ENCODE results near the gene BICDL1.

BICDL1 gene

GRCh38 chr12:120054293-120054692, 65.3 kb downstream of the BICDL1 start:
- DNase-seq (ENCODE audit: low spot score), result no peak

- DNase-seq (ENCODE audit: low spot score), result no peak
Observed at GRCh38 chr12:120055231-120056000, 66.4 kb downstream of the BICDL1 start.

- DNase-seq (ENCODE audit: low spot score), result no peak
Observed at GRCh38 chr12:120056739-120057138, 67.7 kb downstream of the BICDL1 start.

DNA sequence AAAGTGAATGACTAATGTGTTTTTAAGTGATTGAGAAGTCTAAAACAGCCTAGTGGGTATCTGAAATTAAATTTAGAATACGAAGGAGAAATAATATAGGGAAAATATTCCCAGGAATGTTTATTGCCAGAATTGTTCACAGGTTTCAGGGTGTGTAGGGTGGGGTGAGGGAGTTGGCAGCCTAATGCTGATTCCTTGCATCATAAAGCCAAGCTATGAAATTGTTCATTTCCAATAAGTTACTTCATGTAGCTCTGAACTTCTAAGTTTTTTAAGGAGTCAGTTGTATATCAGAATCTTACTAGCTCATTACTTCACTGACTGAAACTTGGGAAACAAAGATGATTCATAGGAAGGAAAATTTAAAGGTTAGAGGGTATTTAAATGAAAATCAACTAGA, 71.2 kb downstream of the BICDL1 start:
- no peak for DNase-seq (ENCODE audit: low spot score)

GRCh38 chr12:120060717-120061116, 71.7 kb downstream of the BICDL1 start:
- DNase-seq (ENCODE audit: low spot score), result no peak

GRCh38 chr12:120061575-120062214, 72.7 kb downstream of the BICDL1 start:
- DNase-seq (ENCODE audit: low spot score), result no peak

- DNase-seq (ENCODE audit: low spot score), result no peak
Observed at GRCh38 chr12:120062976-120063579, 74.0 kb downstream of the BICDL1 start.

- DNase-seq (ENCODE audit: low spot score), result no peak
Observed at GRCh38 chr12:120064054-120064940, 75.3 kb downstream of the BICDL1 start.

DNA sequence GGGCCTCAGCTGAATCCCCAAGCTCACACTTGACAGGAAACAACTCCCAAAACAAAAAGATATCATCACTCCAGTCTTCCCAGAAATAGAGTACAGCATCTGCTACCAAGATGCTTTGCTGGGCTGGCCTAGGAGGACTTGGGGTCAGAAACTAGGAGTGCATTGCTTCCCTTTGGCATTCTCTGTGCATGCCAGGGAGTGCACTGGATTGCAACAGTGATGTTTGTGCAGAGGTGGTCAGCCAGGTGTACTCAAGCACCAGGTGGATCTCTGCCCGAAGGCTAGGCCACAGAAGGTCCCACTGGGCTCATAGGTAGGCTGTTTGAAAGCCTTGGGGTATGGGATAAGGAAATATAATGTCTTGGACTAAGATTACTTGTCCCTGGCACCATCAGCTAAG, 76.4 kb downstream of the BICDL1 start:
- DNase-seq (ENCODE audit: low spot score), result no peak

DNA sequence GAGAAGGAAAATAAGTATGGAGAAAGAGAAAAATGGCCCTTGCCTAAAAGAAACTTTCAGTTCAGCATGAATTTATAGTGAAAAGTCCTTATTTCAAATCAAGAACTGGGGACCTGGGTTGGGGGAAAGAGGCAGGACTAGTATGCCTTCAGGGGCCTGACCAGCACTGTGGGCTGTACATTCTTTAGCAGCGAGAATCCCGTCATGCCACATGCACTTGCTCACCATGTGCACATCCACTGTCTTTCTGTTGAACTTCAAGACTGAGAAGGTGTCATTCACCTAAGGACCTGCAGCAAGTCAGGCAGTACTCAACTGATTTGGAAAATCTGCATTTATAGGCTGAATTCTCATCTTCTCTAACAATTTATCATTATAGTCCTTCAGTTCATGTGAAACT, 77.3 kb downstream of the BICDL1 start:
- no peak for DNase-seq (ENCODE audit: low spot score)

GRCh38 chr12:120067084-120067869, 78.2 kb downstream of the BICDL1 start:
- DNase-seq (ENCODE audit: low spot score), result no peak

- no peak for DNase-seq (ENCODE audit: low spot score)
Observed at GRCh38 chr12:120067901-120068300, 78.9 kb downstream of the BICDL1 start.

- no peak for DNase-seq (ENCODE audit: low spot score)
Observed at GRCh38 chr12:120069278-120069677, 80.2 kb downstream of the BICDL1 start.

GRCh38 chr12:120071493-120072020, 82.5 kb downstream of the BICDL1 start:
- DNase-seq (ENCODE audit: low spot score), result no peak

DNA sequence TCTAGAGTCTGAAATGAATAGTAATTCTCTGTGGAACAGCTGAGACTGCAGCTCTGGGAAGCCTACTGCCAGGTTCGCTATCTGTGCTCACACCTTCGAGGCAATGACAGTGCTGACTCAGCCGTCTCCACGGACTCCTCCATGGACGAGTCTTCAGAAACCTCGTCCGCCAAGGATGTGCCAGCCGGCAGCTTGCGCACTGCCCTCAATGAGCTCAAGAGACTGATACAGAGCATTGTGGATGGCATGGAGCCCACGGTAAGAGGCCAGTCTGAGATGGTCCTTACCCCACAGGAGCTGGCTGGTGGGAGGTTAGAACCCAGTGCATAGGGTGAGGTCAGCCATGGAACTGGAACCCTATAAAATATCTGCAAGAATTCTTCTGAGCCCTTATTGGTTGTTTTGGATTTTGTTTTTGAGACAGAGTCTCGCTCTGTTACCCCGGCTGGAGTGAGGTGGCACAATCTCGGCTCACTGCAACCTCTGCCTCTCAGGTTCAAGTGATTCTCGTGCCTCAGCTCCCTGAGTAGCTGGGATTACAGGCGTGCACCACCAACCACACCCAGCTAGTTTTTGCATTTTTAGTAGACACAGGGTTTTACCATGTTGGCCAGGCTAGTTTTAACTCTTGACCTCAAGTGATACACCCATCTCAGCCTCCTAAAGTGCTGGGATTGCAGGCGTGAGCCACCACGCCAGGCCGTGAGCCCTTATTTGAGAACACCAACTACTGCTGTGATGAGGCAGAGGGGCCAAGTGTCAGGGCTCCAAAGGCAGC, 83.6 kb downstream of the BICDL1 start:
- DNase-seq (ENCODE audit: low spot score), result no peak

DNA sequence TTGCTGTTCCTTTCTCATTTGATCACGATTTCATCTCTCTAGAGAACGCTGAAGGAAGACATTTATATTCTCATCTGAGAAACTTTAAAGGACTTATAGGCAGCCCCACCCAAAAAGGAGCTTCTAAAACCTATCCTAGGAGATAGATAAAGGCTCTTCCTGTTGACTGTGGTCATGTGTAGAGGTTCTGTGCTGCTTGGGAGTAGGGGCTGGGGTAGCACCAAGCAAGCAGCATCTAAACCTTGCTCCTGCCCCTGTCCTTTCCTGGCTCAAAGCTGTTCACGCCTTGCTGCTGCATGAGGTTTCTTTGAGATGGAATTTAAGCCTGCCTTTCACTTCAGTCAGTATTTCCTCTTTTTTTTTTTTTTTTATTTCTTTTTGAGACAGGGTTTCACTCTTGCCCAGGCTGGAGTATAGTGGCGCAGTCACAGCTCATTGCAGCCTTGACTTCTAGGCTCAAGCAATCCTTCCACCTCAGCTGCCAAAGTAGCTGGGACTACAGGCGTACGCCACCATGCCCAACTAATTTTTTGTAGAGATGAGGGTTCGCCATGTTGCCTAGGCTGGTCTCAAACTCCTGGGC, 86.1 kb downstream of the BICDL1 start:
- no peak for DNase-seq (ENCODE audit: low spot score)

- DNase-seq (ENCODE audit: low spot score), result no peak
Observed at GRCh38 chr12:120076651-120077050, 87.6 kb downstream of the BICDL1 start.

- no peak for DNase-seq (ENCODE audit: low spot score)
Observed at GRCh38 chr12:120077260-120077659, 88.2 kb downstream of the BICDL1 start.

DNA sequence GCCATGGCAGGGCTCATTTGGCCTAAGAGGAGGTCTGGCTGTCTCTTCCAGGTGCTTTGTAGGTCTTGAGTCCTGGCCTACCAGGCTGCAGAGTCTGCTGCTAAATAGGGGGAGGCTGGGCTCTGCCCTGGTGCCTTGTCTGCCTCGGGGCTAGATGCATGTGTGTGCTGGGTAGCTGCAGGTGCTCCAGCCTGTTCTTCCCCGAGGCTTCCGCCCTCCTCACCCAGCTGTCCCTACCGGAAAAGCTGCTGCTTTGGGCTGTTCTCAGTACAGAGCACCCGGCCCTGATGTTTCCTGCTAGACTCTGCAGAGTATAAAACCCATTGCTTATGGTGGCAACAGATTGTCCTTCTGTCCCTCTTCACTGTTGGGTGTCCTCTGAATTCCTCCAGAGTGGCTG, 89.8 kb downstream of the BICDL1 start:
- DNase-seq (ENCODE audit: low spot score), result no peak
